AG08396 (cell line): ENCODE results near the gene ZNF737.
"Not testable (repeated sequence)": the region's sequence is repeated elsewhere in the genome, so short reads cannot be mapped to it uniquely, and the experiment has no call there.

Experiments used
- DNase-seq: peaks from one replicate; pipeline ENCODE4 v3.0.0; 2012; ENCODE audit warnings: low spot score, mixed read lengths

ZNF737 gene

GRCh38 chr19:20565321-20566018 is at the start of gene ZNF737:
ZNF737 (minus strand) TSS chr19:20565781; CDS start chr19:20565640, 141 bp downstream.
- peak; percentile 88 for DNase-seq

- DNase-seq, result not testable (repeated sequence)
Observed at GRCh38 chr19:20614971-20615370, 49.4 kb upstream of the ZNF737 start.

- peak; percentile 3 for DNase-seq
Observed at GRCh38 chr19:20612711-20613316, 47.2 kb upstream of the ZNF737 start.

- no peak for DNase-seq
Observed at GRCh38 chr19:20611866-20612265, 46.3 kb upstream of the ZNF737 start.

GRCh38 chr19:20607943-20608342 is 42.4 kb upstream of the ZNF737 start:
- DNase-seq, result no peak

- DNase-seq, result no peak
Observed at GRCh38 chr19:20558571-20558970, 7.0 kb downstream of the ZNF737 start.

GRCh38 chr19:20558011-20558410 is 7.6 kb downstream of the ZNF737 start:
- no peak for DNase-seq

- not testable (repeated sequence) for DNase-seq
Observed at GRCh38 chr19:20544667-20545333, 20.8 kb downstream of the ZNF737 start.

GRCh38 chr19:20530303-20530702 is 35.3 kb downstream of the ZNF737 start:
- DNase-seq, result not testable (repeated sequence)

GRCh38 chr19:20513189-20513904 is 52.2 kb downstream of the ZNF737 start:
- no peak for DNase-seq

GRCh38 chr19:20503476-20503875 is 62.1 kb downstream of the ZNF737 start:
- DNase-seq, result no peak
